K562 (cell line): ENCODE results near the gene FBLN7. TPM values are rescaled to one million over a fixed set of nuclear protein-coding genes. Genes with fewer than 3 reads are reported as not detected.

Experiments used
- ATAC-seq: fragments of 200-7000 bp; cut with Tn5 transposase; 3 replicates; pipeline ENCODE4 v1.9.1; 2020; ENCODE audit warnings: moderate library complexity
- BruUV-seq: library from RNA; stranded (reverse); fragments of 400-500 nt; replicated peaks from 2 replicates; lab custom pipeline; 2021; lab: Mats Ljungman, UMichigan
- CTCF ChIA-PET: fragments of 300-600 bp; formaldehyde crosslinking; extraction: SDS; loops from one replicate; lab custom pipeline; 2021; ENCODE audit warnings: low intra/inter-chr PET ratio; lab: Yijun Ruan, JAX
- POLR2A ChIA-PET: fragments of 300-600, 350-650 bp; sonication (Branson Sonifier 250); formaldehyde crosslinking; extraction: SDS; loops from one replicate; lab custom pipeline; 2021; ENCODE audit warnings: antibody characterized with exemption, inconsistent platforms; lab: Yijun Ruan, JAX
- DNase-seq, 4 experiments: peaks; one replicate each; pipeline versions ENCODE4 v3.0.0 to v3.0.0-alpha.2; 2011 to 2018; ENCODE audit warnings: low spot score in 3 of 4, mixed read lengths in 3 of 4; ENCODE audit errors: extremely low read depth in 1 of 4
- FAIRE-seq: peaks from 2 replicates; lab custom pipeline; 2011; peaks lifted over from hg19 to GRCh38; lab: Jason Lieb, UNC
- H2AFZ ChIP-seq: 2 replicates; pipeline ENCODE4 v1.6.0; 2011; ENCODE audit warnings: low read depth, low read length, control low read depth, inconsistent platforms
- H3K27ac ChIP-seq: fragments of 200-600 bp; 3 replicates; pipeline ENCODE4 v1.8.0; 2011; ENCODE audit warnings: low read depth, mild to moderate bottlenecking, control low read depth, inconsistent platforms, low read length, moderate library complexity, mixed read lengths; ENCODE audit errors: extremely low read depth
- H3K27me3 ChIP-seq, 2 experiments: fragments of 300-600 bp in 1 of 2; 2 replicates in 1 of 2; 3 replicates in 1 of 2; pipeline versions ENCODE4 v1.6.0 to v1.8.0; 2011; ENCODE audit warnings: inconsistent platforms in 2 of 2, low read length in 2 of 2, mild to moderate bottlenecking in 1 of 2, mixed read lengths in 1 of 2, moderate library complexity in 1 of 2; ENCODE audit not compliant: control insufficient read depth in 2 of 2, insufficient read depth in 2 of 2
- H3K36me3 ChIP-seq: fragments of 300-600 bp; 3 replicates; pipeline ENCODE4 v1.8.0; 2011; ENCODE audit warnings: mild to moderate bottlenecking, low read length, inconsistent platforms; ENCODE audit not compliant: control insufficient read depth, insufficient read depth
- H3K4me1 ChIP-seq, 2 experiments: fragments of 200-600 bp in 1 of 2; replicated peaks in 1 of 2; 2 replicates in 1 of 2; 3 replicates in 1 of 2; pipeline versions ENCODE4 v1.5.1 to v1.8.0; 2011; ENCODE audit warnings: inconsistent platforms in 2 of 2, low read length in 2 of 2, mild to moderate bottlenecking in 1 of 2, mixed read lengths in 1 of 2, moderate library complexity in 1 of 2; ENCODE audit not compliant: control insufficient read depth in 2 of 2, insufficient read depth in 2 of 2
- H3K4me2 ChIP-seq: 2 replicates; pipeline ENCODE4 v1.6.1; 2011; ENCODE audit warnings: low read length, control low read depth, inconsistent platforms, mixed read lengths; ENCODE audit not compliant: insufficient read depth
- H3K4me3 ChIP-seq: fragments of 200-600 bp; sonication (generic), shearing (Covaris generic); 2 replicates; pipeline ENCODE4 v1.5.1; 2016; ENCODE audit warnings: control low read depth, inconsistent platforms
- H3K79me2 ChIP-seq: fragments of 200-600 bp; 3 replicates; pipeline ENCODE4 v1.8.0; 2011; ENCODE audit warnings: low read length, inconsistent platforms; ENCODE audit not compliant: control insufficient read depth, insufficient read depth
- H3K9ac ChIP-seq, 2 experiments: 2 replicates each; pipeline versions ENCODE4 v1.6.0 to v1.6.1; 2011; ENCODE audit warnings: low read depth in 2 of 2, low read length in 2 of 2, control low read depth in 1 of 2, inconsistent platforms in 1 of 2, mild to moderate bottlenecking in 1 of 2, mixed read lengths in 1 of 2; ENCODE audit not compliant: insufficient read depth in 1 of 2
- H3K9me1 ChIP-seq: one replicate; pipeline ENCODE4 v1.6.0; 2011; ENCODE audit warnings: inconsistent platforms, mild to moderate bottlenecking, low read length, moderate library complexity; ENCODE audit not compliant: control insufficient read depth, insufficient read depth
- H3K9me3 ChIP-seq: replicated peaks from 2 replicates; pipeline ENCODE4 v1.5.1; 2011; ENCODE audit warnings: low read depth, low read length, inconsistent platforms; ENCODE audit not compliant: control insufficient read depth, insufficient read depth
- H4K20me1 ChIP-seq: replicated peaks from 2 replicates; pipeline ENCODE4 v1.6.1; 2011; ENCODE audit warnings: low read length, inconsistent platforms, mixed read lengths; ENCODE audit not compliant: control insufficient read depth, insufficient read depth
- DPF2 ChIP-seq: fragments of 450-650 bp; IDR thresholded peaks from 2 replicates; pipeline ENCODE4 v1.6.1; 2016
- FOXO4 ChIP-seq: fragments of 450-650 bp; formaldehyde crosslinking; IDR thresholded peaks from 2 replicates; pipeline ENCODE4 v1.4.0; 2020; ENCODE audit warnings: mild to moderate bottlenecking, moderate library complexity
- NCOA2 ChIP-seq, 2 experiments: fragments of 450-650 bp; IDR thresholded peaks; 2 replicates each; pipeline ENCODE4 v1.6.1; 2018; ENCODE audit warnings: mild to moderate bottlenecking in 2 of 2, moderate library complexity in 1 of 2; ENCODE audit not compliant: partially characterized antibody in 2 of 2
- WGBS: fragments of 100-300 bp; shearing (Covaris generic); methylation state at CpG from one replicate; pipeline ENCODE4 v1.1.6; 2016; ENCODE audit warnings: low coverage, mixed read lengths; ENCODE audit not compliant: insufficient coverage; ENCODE audit errors: missing lambda C conversion rate; 5-methylcytosine and 5-hydroxymethylcytosine counted together
- in situ Hi-C: fragments of 300-500 bp; cut with MboI; formaldehyde crosslinking; loops from 4 replicates; pipeline ENCODE4 v1.15.0; 2018; ENCODE audit warnings: inconsistent platforms, mixed read lengths
- intact Hi-C: fragments of 100-400 bp; cut with micrococcal nuclease; formaldehyde crosslinking; loops from 2 replicates; pipeline ENCODE4 v1.14.2; 2022
- polyA plus RNA-seq, 8 experiments: library from polyadenylated mRNA; depleted of rRNA in 4 of 8; stranded (reverse) in 5 of 8; unstranded in 3 of 8; fragments of >200 nt; fragmentation: Nextera tagmentation in 2 of 8; fragmentation: Illumina TruSeq in 1 of 8; extraction: Ambion mirVana in 2 of 8; extraction: Trizol in 1 of 8; gene quantifications; 2 replicates each; pipeline versions ENCODE4 v1.2.1 to v1.2.3, GENCODE V29; 2011 to 2014; ENCODE audit warnings: inconsistent platforms in 1 of 8, missing spikeins in 1 of 8
- total RNA-seq, 7 experiments: library from RNA; depleted of rRNA in 6 of 7; stranded (reverse); fragments of >200 nt in 6 of 7; fragmentation: Illumina TruSeq in 2 of 7; extraction: Trizol in 2 of 7; gene quantifications; 2 replicates each; pipeline versions ENCODE4 v1.2.1 to v1.2.3, GENCODE V29; 2011 to 2021; ENCODE audit warnings: low replicate concordance in 1 of 7
- TF ChIP-seq, protein P1 (sequence below): fragments of 450-650 bp; IDR thresholded peaks from 2 replicates; pipeline ENCODE4 v1.6.1; 2016; ENCODE audit warnings: low read depth

Gene FBLN7
- total and polyA plus RNA-seq, 9 of the 15 experiments (the other 6 are each of a cell fraction or from before 2014, with no cell fraction given) = 0.13 TPM; not detected in 8

GRCh38 chr2:112174383-112174782, 36.2 kb downstream of the FBLN7 start:
- Histone ChIP-seq H3K27me3 (peaks cover 11 to 19% of the 10 kb centered on the region in 2 experiments), H3K4me3 (no peak overlapping the region), H3K27ac (no peak overlapping the region), H3K9me1 (no peaks in the 10 kb centered on the region), H4K20me1 (no peaks in the 10 kb centered on the region; the same call in 1 of the 2 replicates), H3K4me1 (peaks cover 0 to 8% of the 10 kb centered on the region in 2 experiments; a peak in 4 of 5 replicates), H3K4me2 (no peak overlapping the region), H3K9me3 (no peaks in the 10 kb centered on the region), H2AFZ (peak overlapping the region; percentile 35; the same call in 1 of the 2 replicates), H3K79me2 (no peaks in the 10 kb centered on the region), H3K36me3 (no peaks in the 10 kb centered on the region), H3K9ac (no peak overlapping the region)
- ChIA-PET POLR2A (interaction anchor here (1.2 kb wide), 1 partner anchor 30 kb away, joined by 3 read pairs; no protein-coding TSS in a partner anchor), CTCF (no interaction called here)
- 35% methylated on average over 4 of the region's 4 CpGs for WGBS
- TF ChIP-seq FOXO4 (CRISPR knock-in tag) (no peak), NCOA2 (IDR thresholded peaks at IDR 0.05; ENCODE audit: partially characterized antibody in 2 of 2) (no peak)
- in situ Hi-C loops (no loop called here), intact Hi-C loops (no loop called here)
- no peak for ATAC-seq
- FAIRE-seq = no peak
- BruUV-seq = no TSS peak
- no peak for DNase-seq

GRCh38 chr2:112175333-112175732, 37.1 kb downstream of the FBLN7 start:
- Histone ChIP-seq H3K9ac (no peak overlapping the region), H3K4me1 (peaks cover 0 to 8% of the 10 kb centered on the region in 2 experiments; a peak in 3 of 5 replicates), H3K9me1 (no peaks in the 10 kb centered on the region), H4K20me1 (no peaks in the 10 kb centered on the region), H3K4me3 (no peak overlapping the region), H3K27ac (no peak overlapping the region), H3K9me3 (no peaks in the 10 kb centered on the region), H3K79me2 (no peaks in the 10 kb centered on the region), H2AFZ (no peak overlapping the region), H3K27me3 (peaks cover 8 to 15% of the 10 kb centered on the region in 2 experiments; a peak in 4 of 5 replicates), H3K4me2 (no peak overlapping the region), H3K36me3 (no peaks in the 10 kb centered on the region)
- CTCF ChIA-PET = no interaction called here
- ATAC-seq (no peak), FAIRE-seq (no peak), DNase-seq (no peak)
- POLR2A ChIA-PET = interaction anchor here (1.2 kb wide), 1 partner anchor 31 kb away, joined by 3 read pairs; no protein-coding TSS in a partner anchor
- intact Hi-C loops = no loop called here
- WGBS = 36% methylated on average over 3 of the region's 3 CpGs
- in situ Hi-C loops = no loop called here
- BruUV-seq = no TSS peak
- no peak for TF ChIP-seq DPF2
- TF ChIP-seq, protein P1, sequence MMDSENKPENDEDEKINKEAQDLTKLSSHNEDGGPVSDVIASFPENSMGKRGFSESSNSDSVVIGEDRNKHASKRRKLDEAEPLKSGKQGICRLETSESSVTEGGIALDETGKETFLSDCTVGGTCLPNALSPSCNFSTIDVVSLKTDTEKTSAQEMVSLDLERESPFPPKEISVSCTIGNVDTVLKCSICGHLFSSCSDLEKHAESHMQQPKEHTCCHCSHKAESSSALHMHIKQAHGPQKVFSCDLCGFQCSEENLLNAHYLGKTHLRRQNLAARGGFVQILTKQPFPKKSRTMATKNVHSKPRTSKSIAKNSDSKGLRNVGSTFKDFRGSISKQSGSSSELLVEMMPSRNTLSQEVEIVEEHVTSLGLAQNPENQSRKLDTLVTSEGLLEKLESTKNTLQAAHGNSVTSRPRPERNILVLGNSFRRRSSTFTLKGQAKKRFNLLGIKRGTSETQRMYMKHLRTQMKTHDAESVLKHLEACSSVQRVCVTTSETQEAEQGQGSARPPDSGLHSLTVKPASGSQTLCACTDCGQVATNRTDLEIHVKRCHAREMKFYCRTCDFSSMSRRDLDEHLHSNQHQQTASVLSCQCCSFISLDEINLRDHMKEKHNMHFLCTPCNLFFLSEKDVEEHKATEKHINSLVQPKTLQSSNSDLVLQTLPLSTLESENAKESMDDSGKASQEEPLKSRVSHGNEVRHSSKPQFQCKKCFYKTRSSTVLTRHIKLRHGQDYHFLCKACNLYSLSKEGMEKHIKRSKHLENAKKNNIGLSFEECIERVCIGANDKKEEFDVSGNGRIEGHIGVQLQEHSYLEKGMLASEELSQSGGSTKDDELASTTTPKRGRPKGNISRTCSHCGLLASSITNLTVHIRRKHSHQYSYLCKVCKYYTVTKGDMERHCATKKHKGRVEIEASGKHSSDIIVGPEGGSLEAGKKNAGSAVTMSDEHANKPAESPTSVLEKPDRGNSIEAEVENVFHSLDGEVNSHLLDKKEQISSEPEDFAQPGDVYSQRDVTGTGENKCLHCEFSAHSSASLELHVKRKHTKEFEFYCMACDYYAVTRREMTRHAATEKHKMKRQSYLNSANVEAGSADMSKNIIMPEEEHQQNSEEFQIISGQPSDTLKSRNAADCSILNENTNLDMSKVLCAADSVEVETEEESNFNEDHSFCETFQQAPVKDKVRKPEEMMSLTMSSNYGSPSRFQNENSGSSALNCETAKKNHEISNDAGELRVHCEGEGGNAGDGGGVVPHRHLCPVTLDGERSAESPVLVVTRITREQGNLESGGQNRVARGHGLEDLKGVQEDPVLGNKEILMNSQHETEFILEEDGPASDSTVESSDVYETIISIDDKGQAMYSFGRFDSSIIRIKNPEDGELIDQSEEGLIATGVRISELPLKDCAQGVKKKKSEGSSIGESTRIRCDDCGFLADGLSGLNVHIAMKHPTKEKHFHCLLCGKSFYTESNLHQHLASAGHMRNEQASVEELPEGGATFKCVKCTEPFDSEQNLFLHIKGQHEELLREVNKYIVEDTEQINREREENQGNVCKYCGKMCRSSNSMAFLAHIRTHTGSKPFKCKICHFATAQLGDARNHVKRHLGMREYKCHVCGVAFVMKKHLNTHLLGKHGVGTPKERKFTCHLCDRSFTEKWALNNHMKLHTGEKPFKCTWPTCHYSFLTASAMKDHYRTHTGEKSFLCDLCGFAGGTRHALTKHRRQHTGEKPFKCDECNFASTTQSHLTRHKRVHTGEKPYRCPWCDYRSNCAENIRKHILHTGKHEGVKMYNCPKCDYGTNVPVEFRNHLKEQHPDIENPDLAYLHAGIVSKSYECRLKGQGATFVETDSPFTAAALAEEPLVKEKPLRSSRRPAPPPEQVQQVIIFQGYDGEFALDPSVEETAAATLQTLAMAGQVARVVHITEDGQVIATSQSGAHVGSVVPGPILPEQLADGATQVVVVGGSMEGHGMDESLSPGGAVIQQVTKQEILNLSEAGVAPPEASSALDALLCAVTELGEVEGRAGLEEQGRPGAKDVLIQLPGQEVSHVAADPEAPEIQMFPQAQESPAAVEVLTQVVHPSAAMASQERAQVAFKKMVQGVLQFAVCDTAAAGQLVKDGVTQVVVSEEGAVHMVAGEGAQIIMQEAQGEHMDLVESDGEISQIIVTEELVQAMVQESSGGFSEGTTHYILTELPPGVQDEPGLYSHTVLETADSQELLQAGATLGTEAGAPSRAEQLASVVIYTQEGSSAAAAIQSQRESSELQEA = no peak
